ENCODE data around the gene KRT38. TPM values are rescaled to one million over a fixed set of nuclear protein-coding genes. Genes with fewer than 3 reads are reported as not detected.
"Not testable (repeated sequence)": the region's sequence is repeated elsewhere in the genome, so short reads cannot be mapped to it uniquely, and the experiment has no call there.

Gene KRT38
- total and polyA plus RNA-seq, 4 donors = not detected

- Histone ChIP-seq H3K9ac (ENCODE audit: low read depth in 1 of 2, low read length in 2 of 2) (no peak within 1 kb of the TSS), H3K27me3 (ENCODE audit: control insufficient read depth in 4 of 4, insufficient read depth in 4 of 4, low read length in 3 of 4) (no peaks in the 10 kb centered on the region), H3K4me3 (ENCODE audit: low read depth in 1 of 3, low read length in 3 of 3) (no peak within 1 kb of the TSS), H3K36me3 (ENCODE audit: control insufficient read depth in 4 of 4, insufficient read depth in 3 of 4, low read depth in 1 of 4, low read length in 3 of 4) (no peaks in the 10 kb centered on the region), H3K9me3 (ENCODE audit: control insufficient read depth in 4 of 4, low read length in 3 of 4) (no peaks in the 10 kb centered on the region), H3K4me1 (ENCODE audit: control insufficient read depth in 4 of 4, insufficient read depth in 4 of 4, low read length in 3 of 4) (no peaks in the 10 kb centered on the region), H3K27ac (ENCODE audit: low read depth in 1 of 2, low read length in 2 of 2) (no peak within 1 kb of the TSS)
- DNase-seq (ENCODE audit: low spot score) = no peak
- no peak for TF ChIP-seq TAF1 (conservative IDR thresholded peaks at IDR 0.05)
- no peak for TF ChIP-seq FOXA2 (IDR thresholded peaks at IDR 0.05)
- WGBS = 96% methylated on average over 13 of the region's 13 CpGs
Observed at GRCh38 chr17:41424111-41424635, 16.6 kb downstream of the KRT38 start, which contains the start of gene KRT37. Gene KRT37 (minus strand): TSS chr17:41424585. CDS start chr17:41424523, 62 bp downstream.

- not testable (repeated sequence) for H3K4me1 ChIP-seq (ENCODE audit: control insufficient read depth in 4 of 4, insufficient read depth in 4 of 4, low read length in 3 of 4); H3K27me3 ChIP-seq (ENCODE audit: control insufficient read depth in 4 of 4, insufficient read depth in 4 of 4, low read length in 3 of 4); H3K9ac ChIP-seq (ENCODE audit: low read depth in 1 of 2, low read length in 2 of 2); H3K9me3 ChIP-seq (ENCODE audit: control insufficient read depth in 4 of 4, low read length in 3 of 4); H3K36me3 ChIP-seq (ENCODE audit: control insufficient read depth in 4 of 4, insufficient read depth in 3 of 4, low read depth in 1 of 4, low read length in 3 of 4); H3K4me3 ChIP-seq (ENCODE audit: low read depth in 1 of 3, low read length in 3 of 3); H3K27ac ChIP-seq (ENCODE audit: low read depth in 1 of 2, low read length in 2 of 2); DNase-seq (ENCODE audit: low spot score)
- WGBS = 92% methylated on average over 11 of the region's 11 CpGs
Observed at GRCh38 chr17:41422586-41422985, 18.2 kb downstream of the KRT38 start.

- no peak overlapping the region for H3K4me3 ChIP-seq (ENCODE audit: low read depth in 1 of 3, low read length in 3 of 3)
- no peak overlapping the region for H3K27ac ChIP-seq (ENCODE audit: low read depth in 1 of 2, low read length in 2 of 2)
- H3K4me1 ChIP-seq (ENCODE audit: control insufficient read depth in 4 of 4, insufficient read depth in 4 of 4, low read length in 3 of 4) = peaks cover 0 to 6% (median 0%) of the 10 kb centered on the region in 4 donors
- no peak overlapping the region for H3K9ac ChIP-seq (ENCODE audit: low read depth in 1 of 2, low read length in 2 of 2)
- H3K27me3 ChIP-seq (ENCODE audit: control insufficient read depth in 4 of 4, insufficient read depth in 4 of 4, low read length in 3 of 4) = no peaks in the 10 kb centered on the region
- 78% methylated on average over 4 of the region's 4 CpGs for WGBS
- H3K36me3 ChIP-seq (ENCODE audit: control insufficient read depth in 4 of 4, insufficient read depth in 3 of 4, low read depth in 1 of 4, low read length in 3 of 4) = no peaks in the 10 kb centered on the region
- no peak for DNase-seq (ENCODE audit: low spot score)
- no peaks in the 10 kb centered on the region for H3K9me3 ChIP-seq (ENCODE audit: control insufficient read depth in 4 of 4, low read length in 3 of 4)
- TF ChIP-seq SP1 (IDR thresholded peaks at IDR 0.05) (no peak), JUND (IDR thresholded peaks at IDR 0.05) (no peak), HNF4G (IDR thresholded peaks at IDR 0.05) (no peak), REST (IDR thresholded peaks at IDR 0.05) (no peak), RAD21 (IDR thresholded peaks at IDR 0.05) (no peak), TAF1 (conservative IDR thresholded peaks at IDR 0.05) (no peak), NR2F2 (IDR thresholded peaks at IDR 0.05) (no peak), ATF3 (IDR thresholded peaks at IDR 0.05) (no peak), ZBTB33 (IDR thresholded peaks at IDR 0.05) (no peak), CTCF (IDR thresholded peaks at IDR 0.05; ENCODE audit: low read depth, low read length, missing input control) (no peak), FOXA2 (IDR thresholded peaks at IDR 0.05) (no peak), MAX (IDR thresholded peaks at IDR 0.05) (no peak), HNF4A (conservative IDR thresholded peaks at IDR 0.05) (no peak), GABPA (IDR thresholded peaks at IDR 0.05 in 1 of 2, conservative IDR thresholded peaks at IDR 0.05 in 1 of 2) (no peak), YY1 (IDR thresholded peaks at IDR 0.05) (no peak), RXRA (IDR thresholded peaks at IDR 0.05) (no peak), FOXA1 (IDR thresholded peaks at IDR 0.05) (no peak), EGR1 (IDR thresholded peaks at IDR 0.05; ENCODE audit: low read depth in 2 of 2) (no peak)
Observed at GRCh38 chr17:41421617-41422016, 19.2 kb downstream of the KRT38 start.
